HG03039 (cell line): ENCODE data around the gene H1-8.

Experiments used
- ATAC-seq: cut with Tn5 transposase; IDR thresholded peaks from one replicate; pipeline ENCODE4 v1.9.1; 2021; ENCODE audit warnings: mild to moderate bottlenecking, moderate library complexity; ENCODE audit not compliant: unreplicated experiment

Gene H1-8

GRCh38 chr3:129592381-129593131 lies 49.6 kb downstream of the H1-8 start:
- no peak for ATAC-seq

- ATAC-seq = no peak
Measured at GRCh38 chr3:129593230-129593594, 50.2 kb downstream of the H1-8 start.

- ATAC-seq = no peak
Measured at GRCh38 chr3:129593595-129594339, 50.8 kb downstream of the H1-8 start.

- no peak for ATAC-seq
Measured at GRCh38 chr3:129594409-129594808, 51.4 kb downstream of the H1-8 start.

GRCh38 chr3:129594907-129595390 lies 52.0 kb downstream of the H1-8 start:
- no peak for ATAC-seq

GRCh38 chr3:129595544-129596193 lies 52.7 kb downstream of the H1-8 start:
- no peak for ATAC-seq

GRCh38 chr3:129596194-129597086 lies 53.5 kb downstream of the H1-8 start:
- no peak for ATAC-seq

- no peak for ATAC-seq
Measured at GRCh38 chr3:129597087-129597999, 54.4 kb downstream of the H1-8 start.

- no peak for ATAC-seq
Measured at GRCh38 chr3:129598000-129598381, 55.0 kb downstream of the H1-8 start.

- ATAC-seq = no peak
Measured at GRCh38 chr3:129598484-129598883, 55.5 kb downstream of the H1-8 start.

GRCh38 chr3:129599073-129599472 lies 56.1 kb downstream of the H1-8 start:
- ATAC-seq = no peak

GRCh38 chr3:129599607-129600006 lies 56.6 kb downstream of the H1-8 start:
- no peak for ATAC-seq

GRCh38 chr3:129600348-129600747 lies 57.4 kb downstream of the H1-8 start:
- ATAC-seq = no peak
